Vagina (tissue), 2 donors: ENCODE results near the gene GLMN. TPM values are rescaled to one million over a fixed set of nuclear protein-coding genes. Genes with fewer than 3 reads are reported as not detected.

Experiments used
- DNase-seq, 2 donors: peaks; one replicate each; pipeline ENCODE4 v3.0.0-alpha.2; 2017; ENCODE audit errors: extremely low spot score in 2 of 2
- H3K27ac ChIP-seq: fragments of 200-600 bp; sonication (generic); one replicate; pipeline ENCODE4 v1.5.1; 2019
- H3K27me3 ChIP-seq: fragments of 200-600 bp; sonication (generic); one replicate; pipeline ENCODE4 v1.5.1; 2019
- H3K36me3 ChIP-seq, 2 donors: fragments of 200-600 bp; sonication (generic); one replicate each; pipeline ENCODE4 v1.5.1; 2017 to 2019
- H3K4me1 ChIP-seq: fragments of 200-600 bp; sonication (generic); one replicate; pipeline ENCODE4 v1.5.1; 2019
- H3K4me3 ChIP-seq, 2 donors: fragments of 200-600 bp; sonication (generic); 1 replicate in 1 of 2; 2 replicates in 1 of 2; pipeline ENCODE4 v1.5.1; 2016 to 2019
- H3K9me3 ChIP-seq: fragments of 200-600 bp; sonication (generic); one replicate; pipeline ENCODE4 v1.5.1; 2019
- CTCF ChIP-seq, 3 experiments: fragments of 450-650 bp in 2 of 3; fragments of 200-600 bp in 1 of 3; sonication (generic) in 1 of 3; IDR thresholded peaks; one replicate each; pipeline ENCODE4 v1.5.1; 2017 to 2019; ENCODE audit warnings: antibody characterized with exemption in 3 of 3, mild to moderate bottlenecking in 2 of 3, moderate library complexity in 2 of 3
- POLR2A ChIP-seq, 2 donors: fragments of 450-650 bp; IDR thresholded peaks; one replicate each; pipeline ENCODE4 v1.6.1; 2017; ENCODE audit warnings: antibody characterized with exemption in 2 of 2, mild to moderate bottlenecking in 2 of 2, moderate library complexity in 2 of 2
- POLR2AphosphoS5 ChIP-seq, 2 donors: sonication (generic); formaldehyde crosslinking; IDR thresholded peaks; one replicate each; pipeline ENCODE4 v1.9.0; 2017; ENCODE audit warnings: antibody characterized with exemption in 2 of 2, mild to moderate bottlenecking in 2 of 2, low read depth in 1 of 2; ENCODE audit not compliant: insufficient read depth in 1 of 2
- intact Hi-C: fragments of 100-400 bp; cut with DNase I; formaldehyde crosslinking; loops from one replicate; pipeline ENCODE4 v1.15.1; 2023
- total RNA-seq: library from RNA; depleted of rRNA; stranded (reverse); fragments of >200 nt; gene quantifications from one replicate; pipeline ENCODE4 v1.2.3, GENCODE V29; 2016

Gene GLMN
- 9.3 TPM for total RNA-seq

GRCh38 chr1:92298573-92299476 is at the start of gene GLMN, which contains the start of gene RPAP2:
GLMN (minus strand) TSS chr1:92298987; CDS start chr1:92297999, 988 bp downstream.
RPAP2 (plus strand) TSS chr1:92299059; CDS start chr1:92299074, 15 bp downstream.
- no peaks in the 10 kb centered on the region for H3K27me3 ChIP-seq
- intact Hi-C loops, result loop anchor here (5.0 kb wide), 1 partner anchor 122 kb away; no protein-coding TSS in a partner anchor
- peaks cover 23% of the 10 kb centered on the region for H3K4me1 ChIP-seq

GRCh38 chr1:92346866-92347640 is 48.3 kb upstream of the GLMN start:
- H3K4me3 ChIP-seq, result no peak overlapping the region
- intact Hi-C loops, result no loop called here
- no peaks in the 10 kb centered on the region for H3K4me1 ChIP-seq
- peaks cover 0 to 42% of the 10 kb centered on the region in 2 donors for H3K36me3 ChIP-seq
- no peak overlapping the region for H3K27ac ChIP-seq
- no peaks in the 10 kb centered on the region for H3K27me3 ChIP-seq
- H3K9me3 ChIP-seq, result no peaks in the 10 kb centered on the region
- DNase-seq, result no peak
- TF ChIP-seq POLR2A (IDR thresholded peaks at IDR 0.05) (no peak), CTCF (IDR thresholded peaks at IDR 0.05) (no peak), POLR2AphosphoS5 (IDR thresholded peaks at IDR 0.05; ENCODE audit: insufficient read depth in 1 of 2, low read depth in 1 of 2) (no peak)

More at GRCh38 chr1:92298573-92299476, at the start of gene GLMN, which contains the start of gene RPAP2:
- no peak for DNase-seq
- TF ChIP-seq CTCF (IDR thresholded peaks at IDR 0.05) (no peak), POLR2AphosphoS5 (IDR thresholded peaks at IDR 0.05; ENCODE audit: insufficient read depth in 1 of 2, low read depth in 1 of 2) (peak; percentile 57 to 92), POLR2A (IDR thresholded peaks at IDR 0.05) (peak; percentile 41 to 81)
- peak within 1 kb of the TSS; percentile 77 to 88 for H3K4me3 ChIP-seq
- H3K9me3 ChIP-seq, result no peaks in the 10 kb centered on the region
- peaks cover 0 to 2% of the 10 kb centered on the region in 2 donors for H3K36me3 ChIP-seq
- peak within 1 kb of the TSS; percentile 86 for H3K27ac ChIP-seq

GRCh38 chr1:92343061-92343460 is 44.3 kb upstream of the GLMN start:
- intact Hi-C loops, result no loop called here
- H3K27me3 ChIP-seq, result no peaks in the 10 kb centered on the region
- no peak for DNase-seq

GRCh38 chr1:92342401-92342800 is 43.6 kb upstream of the GLMN start:
- H3K36me3 ChIP-seq, result peaks cover 0 to 12% of the 10 kb centered on the region in 2 donors
- H3K4me1 ChIP-seq, result no peaks in the 10 kb centered on the region
- no peak for DNase-seq
- TF ChIP-seq CTCF (IDR thresholded peaks at IDR 0.05) (no peak), POLR2A (IDR thresholded peaks at IDR 0.05) (no peak), POLR2AphosphoS5 (IDR thresholded peaks at IDR 0.05; ENCODE audit: insufficient read depth in 1 of 2, low read depth in 1 of 2) (no peak)
- no peak overlapping the region for H3K4me3 ChIP-seq
- no peak overlapping the region for H3K27ac ChIP-seq
- H3K27me3 ChIP-seq, result no peaks in the 10 kb centered on the region
- no peaks in the 10 kb centered on the region for H3K9me3 ChIP-seq
- intact Hi-C loops, result no loop called here

More at GRCh38 chr1:92343061-92343460, 44.3 kb upstream of the GLMN start:
- no peak for TF ChIP-seq POLR2A (IDR thresholded peaks at IDR 0.05)
- no peak for TF ChIP-seq CTCF (IDR thresholded peaks at IDR 0.05)
- no peak for TF ChIP-seq POLR2AphosphoS5 (IDR thresholded peaks at IDR 0.05; ENCODE audit: insufficient read depth in 1 of 2, low read depth in 1 of 2)
- H3K36me3 ChIP-seq, result peaks cover 0 to 17% of the 10 kb centered on the region in 2 donors
- no peak overlapping the region for H3K4me3 ChIP-seq
- H3K27ac ChIP-seq, result no peak overlapping the region
- H3K9me3 ChIP-seq, result no peaks in the 10 kb centered on the region
- H3K4me1 ChIP-seq, result no peaks in the 10 kb centered on the region
